ENCODE results near the gene CAPZA3.
"Not testable (repeated sequence)": the region's sequence is repeated elsewhere in the genome, so short reads cannot be mapped to it uniquely, and the experiment has no call there.

CAPZA3 gene

GRCh38 chr12:18737819-18738218, at the start of gene CAPZA3, which contains the start of gene PLCZ1:
Gene CAPZA3, plus strand, starts transcription at chr12:18738119. Its CDS starts 150 bp downstream, at chr12:18738269.
Gene PLCZ1, minus strand, starts transcription at chr12:18738012. Its CDS starts 641 bp downstream, at chr12:18737371.
- DNase-seq = no peak

- DNase-seq = no peak
Measured at GRCh38 chr12:18689771-18690170, 48.1 kb upstream of the CAPZA3 start.

- no peak for DNase-seq
Measured at GRCh38 chr12:18690653-18691052, 47.3 kb upstream of the CAPZA3 start.

- DNase-seq = not testable (repeated sequence)
Measured at GRCh38 chr12:18693986-18694385, 43.9 kb upstream of the CAPZA3 start.

GRCh38 chr12:18696971-18697602, 40.8 kb upstream of the CAPZA3 start:
- DNase-seq = no peak

GRCh38 chr12:18700271-18700670, 37.6 kb upstream of the CAPZA3 start:
- no peak for DNase-seq

GRCh38 chr12:18703321-18703720, 34.6 kb upstream of the CAPZA3 start:
- no peak for DNase-seq

- no peak for DNase-seq
Measured at GRCh38 chr12:18703911-18704310, 34.0 kb upstream of the CAPZA3 start.

GRCh38 chr12:18706798-18707197, 31.1 kb upstream of the CAPZA3 start:
- DNase-seq = no peak

- no peak for DNase-seq
Measured at GRCh38 chr12:18716236-18716635, 21.7 kb upstream of the CAPZA3 start.

GRCh38 chr12:18718462-18718861, 19.5 kb upstream of the CAPZA3 start:
- DNase-seq = no peak

- DNase-seq = no peak
Measured at GRCh38 chr12:18719922-18720510, 17.9 kb upstream of the CAPZA3 start.

- no peak for DNase-seq
Measured at GRCh38 chr12:18720690-18721089, 17.2 kb upstream of the CAPZA3 start.

GRCh38 chr12:18721452-18721851, 16.5 kb upstream of the CAPZA3 start:
- no peak for DNase-seq

GRCh38 chr12:18723752-18724151, 14.2 kb upstream of the CAPZA3 start:
- no peak for DNase-seq

- DNase-seq = no peak
Measured at GRCh38 chr12:18731156-18731555, 6.8 kb upstream of the CAPZA3 start.

GRCh38 chr12:18747895-18748294, 10.0 kb downstream of the CAPZA3 start:
- no peak for DNase-seq

- no peak for DNase-seq
Measured at GRCh38 chr12:18749386-18749957, 11.6 kb downstream of the CAPZA3 start.

GRCh38 chr12:18750085-18750484, 12.2 kb downstream of the CAPZA3 start:
- DNase-seq = no peak

GRCh38 chr12:18751866-18752265, 13.9 kb downstream of the CAPZA3 start:
- DNase-seq = no peak

GRCh38 chr12:18752280-18752920, 14.5 kb downstream of the CAPZA3 start:
- no peak for DNase-seq

- no peak for DNase-seq
Measured at GRCh38 chr12:18752947-18753346, 15.0 kb downstream of the CAPZA3 start.

Measured in hypothalamus (tissue), 51 donors.